OCI-LY7 (cell line): ENCODE results near the gene ITK.

Experiments used
- EZH2phosphoT487 ChIP-seq: fragments of 200-600 bp; sonication (generic); IDR thresholded peaks from 2 replicates; pipeline ENCODE4 v1.6.1; 2018; ENCODE audit warnings: low read depth, borderline replicate concordance, mild to moderate bottlenecking, mixed run types, antibody characterized with exemption, low read length, moderate library complexity, mixed read lengths
- TF ChIP-seq, protein P1 (sequence below): fragments of 200-600 bp; sonication (generic); conservative IDR thresholded peaks from 2 replicates; pipeline ENCODE4 v1.5.1; 2014; ENCODE audit warnings: mild to moderate bottlenecking, antibody characterized with exemption, low read length, moderate library complexity, mixed read lengths

DNA sequence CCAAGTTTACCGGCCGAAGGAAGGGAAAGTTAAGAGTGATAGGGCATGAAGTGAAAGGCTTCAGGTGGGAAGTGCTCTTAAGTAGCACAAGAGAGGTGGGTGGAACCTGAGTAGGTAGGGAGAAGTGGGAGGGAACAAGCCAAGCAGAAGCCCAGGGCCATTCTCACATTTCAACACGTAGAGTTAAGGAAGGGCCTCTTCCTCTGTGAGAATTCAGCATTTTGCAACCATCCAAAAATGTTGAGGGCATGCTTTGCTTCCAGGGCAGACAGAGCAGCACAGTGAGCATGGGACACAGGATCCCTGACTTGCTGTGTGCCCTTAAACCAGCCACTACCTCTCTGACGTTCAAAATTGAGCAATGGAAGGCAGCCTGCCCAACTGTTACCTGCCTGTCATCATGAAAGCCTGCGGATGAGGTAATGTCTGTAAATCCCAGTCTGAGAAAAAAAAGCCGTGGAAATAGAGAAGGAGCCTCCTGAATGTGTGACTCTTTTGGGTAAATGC is 88.6 kb downstream of the ITK start:
- TF ChIP-seq, protein P1, sequence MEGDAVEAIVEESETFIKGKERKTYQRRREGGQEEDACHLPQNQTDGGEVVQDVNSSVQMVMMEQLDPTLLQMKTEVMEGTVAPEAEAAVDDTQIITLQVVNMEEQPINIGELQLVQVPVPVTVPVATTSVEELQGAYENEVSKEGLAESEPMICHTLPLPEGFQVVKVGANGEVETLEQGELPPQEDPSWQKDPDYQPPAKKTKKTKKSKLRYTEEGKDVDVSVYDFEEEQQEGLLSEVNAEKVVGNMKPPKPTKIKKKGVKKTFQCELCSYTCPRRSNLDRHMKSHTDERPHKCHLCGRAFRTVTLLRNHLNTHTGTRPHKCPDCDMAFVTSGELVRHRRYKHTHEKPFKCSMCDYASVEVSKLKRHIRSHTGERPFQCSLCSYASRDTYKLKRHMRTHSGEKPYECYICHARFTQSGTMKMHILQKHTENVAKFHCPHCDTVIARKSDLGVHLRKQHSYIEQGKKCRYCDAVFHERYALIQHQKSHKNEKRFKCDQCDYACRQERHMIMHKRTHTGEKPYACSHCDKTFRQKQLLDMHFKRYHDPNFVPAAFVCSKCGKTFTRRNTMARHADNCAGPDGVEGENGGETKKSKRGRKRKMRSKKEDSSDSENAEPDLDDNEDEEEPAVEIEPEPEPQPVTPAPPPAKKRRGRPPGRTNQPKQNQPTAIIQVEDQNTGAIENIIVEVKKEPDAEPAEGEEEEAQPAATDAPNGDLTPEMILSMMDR = no peak
- TF ChIP-seq EZH2phosphoT487 = no peak
